ENCODE measurements around the gene ERP27. TPM values are rescaled to one million over a fixed set of nuclear protein-coding genes. Genes with fewer than 3 reads are reported as not detected.

Gene ERP27
- total RNA-seq, 2 experiments from 2014 or later, result 7.9 to 8.7 TPM

- ChIA-PET POLR2A (no interaction called here), CTCF (no interaction called here)
- H3K27ac Mint-ChIP-seq, result no peak overlapping the region
- H3K9me3 Mint-ChIP-seq (ENCODE audit: insufficient read depth), result no peaks in the 10 kb centered on the region
- H3K27me3 Mint-ChIP-seq (ENCODE audit: low read depth), result no peaks in the 10 kb centered on the region
- H3K4me1 Mint-ChIP-seq (ENCODE audit: low read depth), result no peaks in the 10 kb centered on the region
- ATAC-seq, result no peak
- DNase-seq, result no peak
- H3K4me3 Mint-ChIP-seq, result no peak overlapping the region
- H3K36me3 Mint-ChIP-seq (ENCODE audit: low read depth), result no peaks in the 10 kb centered on the region
Measured at GRCh38 chr12:14871247-14871646, 67.1 kb downstream of the ERP27 start.

DNA sequence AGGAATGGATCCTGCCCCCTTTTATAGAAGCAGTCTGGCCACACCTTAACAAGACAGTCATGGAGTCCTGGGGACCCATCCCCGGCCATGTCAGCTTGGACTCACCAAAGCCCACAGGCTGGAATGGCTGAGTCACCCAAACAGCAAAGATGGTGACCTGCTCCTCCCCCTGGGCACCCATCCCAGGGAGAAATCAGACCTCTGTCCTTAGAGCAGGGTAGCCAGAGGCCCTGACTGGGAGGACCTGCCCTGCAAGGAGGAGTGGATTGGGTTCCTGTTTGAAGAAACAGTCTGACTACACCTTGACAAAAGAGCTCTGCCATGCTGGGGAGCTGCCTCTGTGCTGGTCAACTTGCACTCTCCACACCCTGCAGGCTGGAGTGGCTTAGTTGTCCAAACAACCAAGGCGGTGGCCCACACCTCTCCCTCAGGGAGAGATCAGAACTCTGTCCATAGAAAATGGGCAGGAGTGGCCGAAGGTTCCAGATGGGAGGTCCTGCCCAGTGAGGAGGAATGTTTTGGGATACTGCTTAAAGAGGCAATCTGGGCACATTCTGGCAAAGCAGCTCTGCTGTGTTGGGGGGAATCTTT lies 69.3 kb downstream of the ERP27 start:
- Mint-ChIP-seq H3K27me3 (ENCODE audit: low read depth) (peaks cover 2% of the 10 kb centered on the region), H3K4me3 (no peak overlapping the region), H3K4me1 (ENCODE audit: low read depth) (no peaks in the 10 kb centered on the region), H3K9me3 (ENCODE audit: insufficient read depth) (no peaks in the 10 kb centered on the region), H3K36me3 (ENCODE audit: low read depth) (no peaks in the 10 kb centered on the region), H3K27ac (no peak overlapping the region)
- no peak for ATAC-seq
- ChIA-PET POLR2A (no interaction called here), CTCF (interaction anchor here (1.0 kb wide), 1 partner anchor 127 kb away, joined by 4 read pairs; no protein-coding TSS in a partner anchor)
- DNase-seq, result no peak

Other genes with a start within 250 kb of the ERP27 start
- not detected for gene GUCY2C, start 241.9 kb downstream of the ERP27 start, total RNA-seq
- 10 to 100 TPM; 98.2 to 98.6 TPM for gene WBP11, start 135.1 kb downstream of the ERP27 start, total RNA-seq
- 1 to 10 TPM; 1.4 to 1.5 TPM for gene C12orf60, start 134.9 kb downstream of the ERP27 start, total RNA-seq
- gene SMCO3, start 124.4 kb downstream of the ERP27 start, total RNA-seq, result not detected
- not detected for gene ART4, start 95.0 kb downstream of the ERP27 start, total RNA-seq
- gene MGP, start 52.7 kb downstream of the ERP27 start, total RNA-seq, result under 1 TPM; 0.21 to 0.34 TPM
- gene ARHGDIB, start 23.1 kb upstream of the ERP27 start, total RNA-seq, result 1,000 to 10,000 TPM; 1,528 to 1,576 TPM
- gene PDE6H, start 34.5 kb upstream of the ERP27 start, total RNA-seq, result under 1 TPM in 1 of 2 experiments, not detected in 1; 0.40 TPM